Measurements from ENCODE around the gene PPFIA2. TPM values are rescaled to one million over a fixed set of nuclear protein-coding genes. Genes with fewer than 3 reads are reported as not detected.

Gene PPFIA2
- total RNA-seq, 1 experiment from 2014 or later = 10.2 TPM

GRCh38 chr12:81347404-81347803 lies 411.7 kb downstream of the PPFIA2 start:
- Histone ChIP-seq H3K27ac (no peak overlapping the region), H3K27me3 (no peaks in the 10 kb centered on the region), H3K4me3 (no peak overlapping the region), H3K4me1 (no peaks in the 10 kb centered on the region), H3K36me3 (no peaks in the 10 kb centered on the region), H3K9me3 (replicated peaks) (no peaks in the 10 kb centered on the region)
- DNase-seq = no peak

GRCh38 chr12:81340910-81341309 lies 418.2 kb downstream of the PPFIA2 start:
- no peak for DNase-seq
- Histone ChIP-seq H3K27me3 (no peaks in the 10 kb centered on the region), H3K36me3 (no peaks in the 10 kb centered on the region), H3K4me3 (no peak overlapping the region), H3K4me1 (no peaks in the 10 kb centered on the region), H3K27ac (no peak overlapping the region), H3K9me3 (replicated peaks) (no peaks in the 10 kb centered on the region)

GRCh38 chr12:81339071-81339470 lies 420.1 kb downstream of the PPFIA2 start:
- H3K27me3 ChIP-seq = no peaks in the 10 kb centered on the region
- no peak overlapping the region for H3K27ac ChIP-seq
- no peaks in the 10 kb centered on the region for H3K9me3 ChIP-seq (replicated peaks)
- no peaks in the 10 kb centered on the region for H3K36me3 ChIP-seq
- H3K4me3 ChIP-seq = no peak overlapping the region
- DNase-seq = no peak
- H3K4me1 ChIP-seq = no peaks in the 10 kb centered on the region

GRCh38 chr12:81337886-81338285 lies 421.3 kb downstream of the PPFIA2 start:
- Histone ChIP-seq H3K36me3 (no peaks in the 10 kb centered on the region), H3K9me3 (replicated peaks) (no peaks in the 10 kb centered on the region), H3K4me1 (no peaks in the 10 kb centered on the region), H3K27ac (no peak overlapping the region), H3K27me3 (no peaks in the 10 kb centered on the region), H3K4me3 (no peak overlapping the region)
- no peak for DNase-seq

GRCh38 chr12:81333812-81334211 lies 425.3 kb downstream of the PPFIA2 start:
- Histone ChIP-seq H3K9me3 (replicated peaks) (no peaks in the 10 kb centered on the region), H3K27ac (no peak overlapping the region), H3K4me1 (peaks cover 3% of the 10 kb centered on the region; the same call in 1 of the 2 replicates), H3K27me3 (no peaks in the 10 kb centered on the region), H3K36me3 (no peaks in the 10 kb centered on the region), H3K4me3 (no peak overlapping the region)
- no peak for DNase-seq

- Histone ChIP-seq H3K4me1 (peaks cover 3% of the 10 kb centered on the region; the same call in 1 of the 2 replicates), H3K27me3 (no peaks in the 10 kb centered on the region), H3K27ac (no peak overlapping the region), H3K36me3 (no peaks in the 10 kb centered on the region), H3K4me3 (no peak overlapping the region), H3K9me3 (replicated peaks) (no peaks in the 10 kb centered on the region)
- peak; percentile 12 to 50 for DNase-seq
These were observed 427.1 kb downstream of the PPFIA2 start for GRCh38 chr12:81332054-81332453.

- Histone ChIP-seq H3K4me3 (no peak overlapping the region), H3K4me1 (peaks cover 3% of the 10 kb centered on the region; the same call in 1 of the 2 replicates), H3K27ac (no peak overlapping the region), H3K9me3 (replicated peaks) (no peaks in the 10 kb centered on the region), H3K36me3 (no peaks in the 10 kb centered on the region), H3K27me3 (no peaks in the 10 kb centered on the region)
- peak in 1 of 2 experiments; percentile 7 for DNase-seq
These were observed 428.7 kb downstream of the PPFIA2 start for GRCh38 chr12:81330480-81330879.

GRCh38 chr12:81329085-81329484 lies 430.1 kb downstream of the PPFIA2 start:
- H3K27ac ChIP-seq = no peak overlapping the region
- no peaks in the 10 kb centered on the region for H3K36me3 ChIP-seq
- H3K4me3 ChIP-seq = no peak overlapping the region
- no peaks in the 10 kb centered on the region for H3K27me3 ChIP-seq
- H3K4me1 ChIP-seq = peaks cover 3% of the 10 kb centered on the region; the same call in 1 of the 2 replicates
- no peaks in the 10 kb centered on the region for H3K9me3 ChIP-seq (replicated peaks)
- DNase-seq = peak in 1 of 2 experiments; percentile 15

- no peaks in the 10 kb centered on the region for H3K27me3 ChIP-seq
- no peak overlapping the region for H3K4me3 ChIP-seq
- H3K36me3 ChIP-seq = no peaks in the 10 kb centered on the region
- no peak for DNase-seq
- no peaks in the 10 kb centered on the region for H3K9me3 ChIP-seq (replicated peaks)
- H3K27ac ChIP-seq = no peak overlapping the region
- peaks cover 3% of the 10 kb centered on the region; the same call in 1 of the 2 replicates for H3K4me1 ChIP-seq
These were observed 431.7 kb downstream of the PPFIA2 start for GRCh38 chr12:81327425-81327824.

- no peak overlapping the region for H3K4me3 ChIP-seq
- H3K9me3 ChIP-seq (replicated peaks) = no peaks in the 10 kb centered on the region
- H3K27me3 ChIP-seq = no peaks in the 10 kb centered on the region
- no peaks in the 10 kb centered on the region for H3K36me3 ChIP-seq
- no peak overlapping the region for H3K27ac ChIP-seq
- DNase-seq = no peak
- H3K4me1 ChIP-seq = no peaks in the 10 kb centered on the region
These were observed 434.1 kb downstream of the PPFIA2 start for GRCh38 chr12:81325086-81325485.

- H3K4me3 ChIP-seq = no peak overlapping the region
- H3K27ac ChIP-seq = no peak overlapping the region
- no peaks in the 10 kb centered on the region for H3K9me3 ChIP-seq (replicated peaks)
- DNase-seq = no peak
- no peaks in the 10 kb centered on the region for H3K27me3 ChIP-seq
- no peaks in the 10 kb centered on the region for H3K4me1 ChIP-seq
- H3K36me3 ChIP-seq = no peaks in the 10 kb centered on the region
These were observed 444.1 kb downstream of the PPFIA2 start for GRCh38 chr12:81314903-81315531.

GRCh38 chr12:81303935-81304334 lies 455.2 kb downstream of the PPFIA2 start:
- no peaks in the 10 kb centered on the region for H3K9me3 ChIP-seq (replicated peaks)
- H3K4me1 ChIP-seq = no peaks in the 10 kb centered on the region
- H3K36me3 ChIP-seq = no peaks in the 10 kb centered on the region
- no peaks in the 10 kb centered on the region for H3K27me3 ChIP-seq
- no peak overlapping the region for H3K4me3 ChIP-seq
- no peak for DNase-seq
- H3K27ac ChIP-seq = no peak overlapping the region

- no peaks in the 10 kb centered on the region for H3K27me3 ChIP-seq
- peak in 1 of 2 experiments; percentile 32 for DNase-seq
- no peaks in the 10 kb centered on the region for H3K4me1 ChIP-seq
- H3K36me3 ChIP-seq = no peaks in the 10 kb centered on the region
- H3K9me3 ChIP-seq (replicated peaks) = no peaks in the 10 kb centered on the region
- no peak overlapping the region for H3K27ac ChIP-seq
- no peak overlapping the region for H3K4me3 ChIP-seq
These were observed 458.7 kb downstream of the PPFIA2 start for GRCh38 chr12:81300454-81300853.

- H3K27ac ChIP-seq = no peak overlapping the region
- H3K27me3 ChIP-seq = no peaks in the 10 kb centered on the region
- no peaks in the 10 kb centered on the region for H3K4me1 ChIP-seq
- no peaks in the 10 kb centered on the region for H3K36me3 ChIP-seq
- no peak overlapping the region for H3K4me3 ChIP-seq
- no peaks in the 10 kb centered on the region for H3K9me3 ChIP-seq (replicated peaks)
- no peak for DNase-seq
These were observed 461.5 kb downstream of the PPFIA2 start for GRCh38 chr12:81297601-81298000.

- Histone ChIP-seq H3K27ac (no peak overlapping the region), H3K27me3 (no peaks in the 10 kb centered on the region), H3K36me3 (no peaks in the 10 kb centered on the region), H3K9me3 (replicated peaks) (no peaks in the 10 kb centered on the region), H3K4me1 (no peaks in the 10 kb centered on the region), H3K4me3 (no peak overlapping the region)
- DNase-seq = peak; percentile 13 to 34
These were observed 462.4 kb downstream of the PPFIA2 start for GRCh38 chr12:81296556-81297305.
